ENCODE data around the gene KCNT1. TPM values are rescaled to one million over a fixed set of nuclear protein-coding genes. Genes with fewer than 3 reads are reported as not detected.

Gene KCNT1
- total RNA-seq, 1 experiment from 2014 or later = 0.09 TPM

- no peak overlapping the region for H3K27ac Mint-ChIP-seq (ENCODE audit: unreplicated experiment)
- no peaks in the 10 kb centered on the region for H3K4me1 Mint-ChIP-seq (ENCODE audit: low read depth, unreplicated experiment)
- Histone ChIP-seq H3K4me3 (ENCODE audit: low read depth, low read length) (no peak overlapping the region), H3K9me3 (no peaks in the 10 kb centered on the region), H3K36me3 (ENCODE audit: control insufficient read depth, insufficient read depth, low read length) (no peaks in the 10 kb centered on the region), H3K27me3 (replicated peaks; ENCODE audit: control insufficient read depth, insufficient read depth, low read length) (no peaks in the 10 kb centered on the region), H3K4me1 (no peaks in the 10 kb centered on the region)
- ChIA-PET POLR2A (no interaction called here), CTCF (no interaction called here)
- DNase-seq = no peak
- H3K4me3 Mint-ChIP-seq (ENCODE audit: unreplicated experiment) = no peak overlapping the region
- no peaks in the 10 kb centered on the region for H3K9me3 Mint-ChIP-seq (ENCODE audit: unreplicated experiment)
- intact Hi-C loops (cut with micrococcal nuclease; ENCODE audit: unreplicated experiment) = no loop called here
- TF ChIP-seq, protein P1, sequence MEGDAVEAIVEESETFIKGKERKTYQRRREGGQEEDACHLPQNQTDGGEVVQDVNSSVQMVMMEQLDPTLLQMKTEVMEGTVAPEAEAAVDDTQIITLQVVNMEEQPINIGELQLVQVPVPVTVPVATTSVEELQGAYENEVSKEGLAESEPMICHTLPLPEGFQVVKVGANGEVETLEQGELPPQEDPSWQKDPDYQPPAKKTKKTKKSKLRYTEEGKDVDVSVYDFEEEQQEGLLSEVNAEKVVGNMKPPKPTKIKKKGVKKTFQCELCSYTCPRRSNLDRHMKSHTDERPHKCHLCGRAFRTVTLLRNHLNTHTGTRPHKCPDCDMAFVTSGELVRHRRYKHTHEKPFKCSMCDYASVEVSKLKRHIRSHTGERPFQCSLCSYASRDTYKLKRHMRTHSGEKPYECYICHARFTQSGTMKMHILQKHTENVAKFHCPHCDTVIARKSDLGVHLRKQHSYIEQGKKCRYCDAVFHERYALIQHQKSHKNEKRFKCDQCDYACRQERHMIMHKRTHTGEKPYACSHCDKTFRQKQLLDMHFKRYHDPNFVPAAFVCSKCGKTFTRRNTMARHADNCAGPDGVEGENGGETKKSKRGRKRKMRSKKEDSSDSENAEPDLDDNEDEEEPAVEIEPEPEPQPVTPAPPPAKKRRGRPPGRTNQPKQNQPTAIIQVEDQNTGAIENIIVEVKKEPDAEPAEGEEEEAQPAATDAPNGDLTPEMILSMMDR (IDR thresholded peaks at IDR 0.05; ENCODE audit: insufficient read depth in 1 of 2, low read depth in 1 of 2, low read length in 1 of 2, severe bottlenecking in 1 of 2, unreplicated experiment in 1 of 2) = no peak
- no TSS peak for BruUV-seq (replicated peaks)
- H3K27me3 Mint-ChIP-seq (ENCODE audit: insufficient read depth, unreplicated experiment) = peaks cover 4% of the 10 kb centered on the region
- H3K36me3 Mint-ChIP-seq (ENCODE audit: insufficient read depth, unreplicated experiment) = no peaks in the 10 kb centered on the region
Observed at GRCh38 chr9:135677641-135678168, 24.3 kb upstream of the KCNT1 start.

DNA sequence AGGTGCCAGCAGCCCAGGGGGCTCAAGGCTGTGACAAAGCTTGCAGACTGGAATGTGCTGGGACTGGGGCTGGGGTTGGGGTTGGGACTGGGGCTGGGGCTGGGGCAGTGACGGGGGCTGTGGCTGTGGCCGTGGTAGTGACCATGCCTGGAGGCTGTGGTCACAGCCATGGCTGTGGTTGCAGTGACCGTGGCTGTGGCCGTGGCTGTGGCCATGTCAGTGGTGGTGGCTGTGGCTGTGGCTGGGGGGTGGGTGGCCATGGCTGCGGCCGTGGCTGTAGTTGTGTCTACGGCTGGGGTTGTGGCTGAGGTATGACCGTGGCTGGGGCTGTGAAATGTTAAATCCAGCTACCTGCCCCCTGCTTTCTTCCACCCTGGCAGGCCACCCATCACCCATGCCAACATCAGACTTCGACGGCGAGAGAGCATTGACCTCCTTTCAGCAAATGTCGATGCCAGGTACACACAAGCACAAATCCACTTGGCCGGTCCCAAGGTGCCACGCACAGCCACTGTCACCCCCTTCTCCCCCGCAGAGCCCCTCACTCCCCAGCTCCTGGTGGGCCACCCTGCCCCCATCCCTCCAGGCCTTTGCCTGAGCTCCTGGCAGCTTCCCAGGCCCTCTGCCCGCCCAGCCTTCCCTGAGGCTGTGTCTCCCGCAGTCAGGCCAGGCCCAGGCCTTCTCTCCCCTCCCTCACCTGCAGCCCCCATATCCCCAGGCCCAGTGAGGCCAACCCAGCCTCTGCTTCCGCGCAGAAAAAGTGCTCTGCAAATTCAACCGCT lies 23.6 kb upstream of the KCNT1 start:
- ChIA-PET CTCF (no interaction called here), POLR2A (no interaction called here)
- Mint-ChIP-seq H3K4me3 (ENCODE audit: unreplicated experiment) (no peak overlapping the region), H3K4me1 (ENCODE audit: low read depth, unreplicated experiment) (no peaks in the 10 kb centered on the region), H3K27me3 (ENCODE audit: insufficient read depth, unreplicated experiment) (peaks cover 4% of the 10 kb centered on the region), H3K27ac (ENCODE audit: unreplicated experiment) (no peak overlapping the region), H3K9me3 (ENCODE audit: unreplicated experiment) (no peaks in the 10 kb centered on the region), H3K36me3 (ENCODE audit: insufficient read depth, unreplicated experiment) (no peaks in the 10 kb centered on the region)
- no peak overlapping the region for H3K4me3 ChIP-seq (ENCODE audit: low read depth, low read length)
- no peak for DNase-seq
- no peaks in the 10 kb centered on the region for H3K9me3 ChIP-seq
- no TSS peak for BruUV-seq (replicated peaks)
- H3K36me3 ChIP-seq (ENCODE audit: control insufficient read depth, insufficient read depth, low read length) = no peaks in the 10 kb centered on the region
- no peaks in the 10 kb centered on the region for H3K27me3 ChIP-seq (replicated peaks; ENCODE audit: control insufficient read depth, insufficient read depth, low read length)
- TF ChIP-seq, protein P1 (IDR thresholded peaks at IDR 0.05; ENCODE audit: insufficient read depth in 1 of 2, low read depth in 1 of 2, low read length in 1 of 2, severe bottlenecking in 1 of 2, unreplicated experiment in 1 of 2) = no peak
- intact Hi-C loops (cut with micrococcal nuclease; ENCODE audit: unreplicated experiment) = no loop called here
- H3K4me1 ChIP-seq = no peaks in the 10 kb centered on the region

- DNase-seq = no peak
- Histone ChIP-seq H3K36me3 (ENCODE audit: control insufficient read depth, insufficient read depth, low read length) (no peaks in the 10 kb centered on the region), H3K9me3 (no peaks in the 10 kb centered on the region), H3K27me3 (replicated peaks; ENCODE audit: control insufficient read depth, insufficient read depth, low read length) (no peaks in the 10 kb centered on the region), H3K4me3 (ENCODE audit: low read depth, low read length) (no peak overlapping the region), H3K4me1 (no peaks in the 10 kb centered on the region)
- Mint-ChIP-seq H3K4me3 (ENCODE audit: unreplicated experiment) (no peak overlapping the region), H3K4me1 (ENCODE audit: low read depth, unreplicated experiment) (no peaks in the 10 kb centered on the region), H3K36me3 (ENCODE audit: insufficient read depth, unreplicated experiment) (no peaks in the 10 kb centered on the region), H3K27ac (ENCODE audit: unreplicated experiment) (no peak overlapping the region), H3K27me3 (ENCODE audit: insufficient read depth, unreplicated experiment) (peaks cover 4% of the 10 kb centered on the region), H3K9me3 (ENCODE audit: unreplicated experiment) (no peaks in the 10 kb centered on the region)
- ChIA-PET POLR2A (no interaction called here), CTCF (no interaction called here)
- no TSS peak for BruUV-seq (replicated peaks)
- TF ChIP-seq, protein P1 (IDR thresholded peaks at IDR 0.05; ENCODE audit: insufficient read depth in 1 of 2, low read depth in 1 of 2, low read length in 1 of 2, severe bottlenecking in 1 of 2, unreplicated experiment in 1 of 2) = no peak
- intact Hi-C loops (cut with micrococcal nuclease; ENCODE audit: unreplicated experiment) = loop anchor here (5.0 kb wide), 1 partner anchor 78 kb away; no protein-coding TSS in a partner anchor
Observed at GRCh38 chr9:135680056-135680455, 21.9 kb upstream of the KCNT1 start.
